ENCODE data around the gene RAD51B.

DNA sequence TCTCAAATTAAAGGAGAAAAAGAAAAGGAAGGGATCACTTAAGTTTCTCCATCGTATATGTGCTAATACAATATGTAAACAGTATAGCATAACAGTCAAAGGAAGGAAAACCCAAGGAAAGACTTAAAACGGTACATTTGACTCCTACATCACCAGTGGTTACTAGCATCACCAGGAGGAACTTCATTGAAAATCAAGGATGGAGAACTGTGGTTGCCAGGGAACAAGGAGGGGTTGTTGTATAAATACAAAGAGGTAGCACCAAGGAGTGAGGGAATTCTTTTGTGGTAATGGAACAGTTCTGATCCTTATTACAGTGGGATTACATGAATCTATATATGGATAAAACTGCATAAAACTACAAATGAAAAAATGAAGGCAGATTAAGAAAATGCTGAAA, 4.8 kb upstream of the RAD51B start:
- TF ChIP-seq, protein P1, sequence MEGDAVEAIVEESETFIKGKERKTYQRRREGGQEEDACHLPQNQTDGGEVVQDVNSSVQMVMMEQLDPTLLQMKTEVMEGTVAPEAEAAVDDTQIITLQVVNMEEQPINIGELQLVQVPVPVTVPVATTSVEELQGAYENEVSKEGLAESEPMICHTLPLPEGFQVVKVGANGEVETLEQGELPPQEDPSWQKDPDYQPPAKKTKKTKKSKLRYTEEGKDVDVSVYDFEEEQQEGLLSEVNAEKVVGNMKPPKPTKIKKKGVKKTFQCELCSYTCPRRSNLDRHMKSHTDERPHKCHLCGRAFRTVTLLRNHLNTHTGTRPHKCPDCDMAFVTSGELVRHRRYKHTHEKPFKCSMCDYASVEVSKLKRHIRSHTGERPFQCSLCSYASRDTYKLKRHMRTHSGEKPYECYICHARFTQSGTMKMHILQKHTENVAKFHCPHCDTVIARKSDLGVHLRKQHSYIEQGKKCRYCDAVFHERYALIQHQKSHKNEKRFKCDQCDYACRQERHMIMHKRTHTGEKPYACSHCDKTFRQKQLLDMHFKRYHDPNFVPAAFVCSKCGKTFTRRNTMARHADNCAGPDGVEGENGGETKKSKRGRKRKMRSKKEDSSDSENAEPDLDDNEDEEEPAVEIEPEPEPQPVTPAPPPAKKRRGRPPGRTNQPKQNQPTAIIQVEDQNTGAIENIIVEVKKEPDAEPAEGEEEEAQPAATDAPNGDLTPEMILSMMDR (IDR thresholded peaks at IDR 0.05): no peak
- TF ChIP-seq REST (IDR thresholded peaks at IDR 0.05; ENCODE audit: insufficient read depth in 1 of 2, low read depth in 2 of 2, low read length in 1 of 2) (no peak), POLR2AphosphoS5 (IDR thresholded peaks at IDR 0.05; ENCODE audit: low read depth, low read length) (no peak)
